K562 (cell line): ENCODE results near the gene ID2. TPM values are rescaled to one million over a fixed set of nuclear protein-coding genes. Genes with fewer than 3 reads are reported as not detected.

ENCODE experiments used
- CBX2 ChIP-seq: fragments of 200-600 bp; sonication (generic); IDR thresholded peaks from one replicate; pipeline ENCODE4 v1.6.1; 2012; ENCODE audit warnings: mild to moderate bottlenecking, low read length, inconsistent platforms; ENCODE audit not compliant: insufficient read depth, poor library complexity, severe bottlenecking
- CBX8 ChIP-seq: fragments of 200-600 bp; sonication (generic); IDR thresholded peaks from 2 replicates; pipeline ENCODE4 v1.6.1; 2012; ENCODE audit warnings: borderline replicate concordance, mixed run types, low read depth, mild to moderate bottlenecking, moderate library complexity, mixed read lengths, low read length, control low read depth, inconsistent platforms; ENCODE audit not compliant: poor library complexity, severe bottlenecking; ENCODE audit errors: extremely low read depth
- EP300 ChIP-seq: IDR thresholded peaks from 2 replicates; pipeline ENCODE4 v1.6.1; 2012; ENCODE audit warnings: low read length, improper control_type of control experiment
- JUND ChIP-seq, 2 experiments: IDR thresholded peaks; 2 replicates in 1 of 2; 3 replicates in 1 of 2; pipeline ENCODE4 v1.6.1; 2011; ENCODE audit warnings: borderline replicate concordance in 2 of 2, low read depth in 2 of 2, low read length in 2 of 2, improper control_type of control experiment in 1 of 2, missing biosample characterization in 1 of 2, missing genetic modification characterization in 1 of 2, missing genetic modification reagents in 1 of 2
- MCM7 ChIP-seq, 2 experiments: fragments of 450-650 bp; IDR thresholded peaks; 2 replicates each; pipeline ENCODE4 v1.6.1; 2016 to 2018
- NCOA2 ChIP-seq, 2 experiments: fragments of 450-650 bp; IDR thresholded peaks; 2 replicates each; pipeline ENCODE4 v1.6.1; 2018; ENCODE audit warnings: mild to moderate bottlenecking in 2 of 2, moderate library complexity in 1 of 2; ENCODE audit not compliant: partially characterized antibody in 2 of 2
- YY1 ChIP-seq, 3 experiments: IDR thresholded peaks; 2 replicates each; pipeline ENCODE4 v1.6.1; 2011; ENCODE audit warnings: low read length in 2 of 3, mild to moderate bottlenecking in 2 of 3, moderate library complexity in 2 of 3, borderline replicate concordance in 1 of 3, control low read depth in 1 of 3, low read depth in 1 of 3; ENCODE audit not compliant: insufficient read depth in 3 of 3, insufficient replicate concordance in 2 of 3, control insufficient read depth in 1 of 3, insufficient read length in 1 of 3; ENCODE audit errors: extremely low read depth in 1 of 3
- ZKSCAN3 ChIP-seq: fragments of 250-450 bp; sonication (Bioruptor Pico); IDR thresholded peaks from 2 replicates; pipeline ENCODE4 v1.4.0; 2020
- ZNF134 ChIP-seq: fragments of 250-450 bp; sonication (Bioruptor Pico); conservative IDR thresholded peaks from 2 replicates; pipeline ENCODE4 v1.4.0; 2020
- ZNF274 ChIP-seq: IDR thresholded peaks from 2 replicates; pipeline ENCODE4 v1.6.1; 2011; ENCODE audit warnings: low read depth, mild to moderate bottlenecking, low read length, moderate library complexity, borderline replicate concordance
- ZNF347 ChIP-seq: fragments of 450-650 bp; formaldehyde crosslinking; IDR thresholded peaks from 2 replicates; pipeline ENCODE4 v1.4.0; 2020; ENCODE audit warnings: low read depth, mild to moderate bottlenecking, moderate library complexity
- polyA plus RNA-seq, 8 experiments: library from polyadenylated mRNA; depleted of rRNA in 4 of 8; stranded (reverse) in 5 of 8; unstranded in 3 of 8; fragments of >200 nt; fragmentation: Nextera tagmentation in 2 of 8; fragmentation: Illumina TruSeq in 1 of 8; extraction: Ambion mirVana in 2 of 8; extraction: Trizol in 1 of 8; gene quantifications; 2 replicates each; pipeline versions ENCODE4 v1.2.1 to v1.2.3, GENCODE V29; 2011 to 2014; ENCODE audit warnings: inconsistent platforms in 1 of 8, missing spikeins in 1 of 8
- total RNA-seq, 7 experiments: library from RNA; depleted of rRNA in 6 of 7; stranded (reverse); fragments of >200 nt in 6 of 7; fragmentation: Illumina TruSeq in 2 of 7; extraction: Trizol in 2 of 7; gene quantifications; 2 replicates each; pipeline versions ENCODE4 v1.2.1 to v1.2.3, GENCODE V29; 2011 to 2021; ENCODE audit warnings: low replicate concordance in 1 of 7
- TF ChIP-seq, protein P1 (sequence below): fragments of 450-650 bp; conservative IDR thresholded peaks from 2 replicates; pipeline ENCODE4 v1.6.1; 2016; ENCODE audit warnings: missing genetic modification characterization, low read depth, mild to moderate bottlenecking, missing compliant biosample characterization, moderate library complexity
- TF ChIP-seq, protein P2 (sequence below): fragments of 450-650 bp; formaldehyde crosslinking; IDR thresholded peaks from 2 replicates; pipeline ENCODE4 v1.4.0; 2022; ENCODE audit warnings: mild to moderate bottlenecking, moderate library complexity
- TF ChIP-seq, protein P3 (sequence below): fragments of 250-450 bp; sonication (Bioruptor Pico); IDR thresholded peaks from 2 replicates; pipeline ENCODE4 v1.5.0; 2020; ENCODE audit warnings: mild to moderate bottlenecking
- TF ChIP-seq, protein P4 (sequence below): sonication (generic); formaldehyde crosslinking; IDR thresholded peaks from 2 replicates; pipeline ENCODE4 v1.8.0; 2022; ENCODE audit warnings: missing genetic modification reagents, mild to moderate bottlenecking, moderate library complexity, borderline replicate concordance
- TF ChIP-seq, protein P5 (sequence below): fragments of 250-450 bp; sonication (Bioruptor Pico); IDR thresholded peaks from 2 replicates; pipeline ENCODE4 v1.8.0; 2022; ENCODE audit warnings: moderate library complexity, mild to moderate bottlenecking, inconsistent platforms
- TF ChIP-seq, protein P6 (sequence below): fragments of 450-650 bp; IDR thresholded peaks from 2 replicates; pipeline ENCODE4 v1.6.1; 2016; ENCODE audit warnings: borderline replicate concordance

The ID2 gene
- total and polyA plus RNA-seq, 9 of the 15 experiments (the other 6 are each of a cell fraction or from before 2014, with no cell fraction given) = 8.0 to 35.7 (median 16.6) TPM

DNA sequence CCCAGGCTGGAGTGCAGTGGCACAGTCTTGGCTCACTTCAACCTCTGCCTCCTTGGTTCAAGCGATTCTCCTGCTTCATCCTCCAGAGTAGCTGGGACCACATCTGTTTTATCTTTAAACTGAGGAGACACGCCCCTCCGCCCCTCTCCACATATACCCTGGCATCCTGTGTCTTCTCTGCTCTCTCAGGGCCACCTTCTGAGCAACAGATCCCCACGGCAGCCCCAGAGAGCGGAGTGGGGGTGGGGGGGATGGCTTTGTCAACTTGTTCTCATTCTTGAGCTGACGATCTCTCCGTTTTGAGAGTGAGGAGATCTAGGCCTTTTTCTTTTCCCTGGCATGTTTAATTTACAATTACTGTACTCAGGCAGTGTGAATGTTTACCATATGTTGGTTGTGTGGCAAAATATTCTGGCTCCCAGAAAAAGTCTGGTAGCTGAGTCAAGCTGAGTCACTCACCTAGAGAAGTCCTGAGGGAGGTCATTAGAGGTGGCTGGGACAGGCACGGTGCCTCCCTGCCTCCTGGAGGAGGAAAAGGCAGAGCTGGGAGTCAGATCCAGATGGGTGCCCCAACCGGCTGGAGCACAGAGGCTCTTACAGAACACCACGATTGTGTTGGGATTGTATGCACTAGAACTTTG, 19.5 kb upstream of the ID2 start (continued):
- TF ChIP-seq, protein P1, sequence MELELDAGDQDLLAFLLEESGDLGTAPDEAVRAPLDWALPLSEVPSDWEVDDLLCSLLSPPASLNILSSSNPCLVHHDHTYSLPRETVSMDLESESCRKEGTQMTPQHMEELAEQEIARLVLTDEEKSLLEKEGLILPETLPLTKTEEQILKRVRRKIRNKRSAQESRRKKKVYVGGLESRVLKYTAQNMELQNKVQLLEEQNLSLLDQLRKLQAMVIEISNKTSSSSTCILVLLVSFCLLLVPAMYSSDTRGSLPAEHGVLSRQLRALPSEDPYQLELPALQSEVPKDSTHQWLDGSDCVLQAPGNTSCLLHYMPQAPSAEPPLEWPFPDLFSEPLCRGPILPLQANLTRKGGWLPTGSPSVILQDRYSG (tag) = no peak
- TF ChIP-seq, protein P2, sequence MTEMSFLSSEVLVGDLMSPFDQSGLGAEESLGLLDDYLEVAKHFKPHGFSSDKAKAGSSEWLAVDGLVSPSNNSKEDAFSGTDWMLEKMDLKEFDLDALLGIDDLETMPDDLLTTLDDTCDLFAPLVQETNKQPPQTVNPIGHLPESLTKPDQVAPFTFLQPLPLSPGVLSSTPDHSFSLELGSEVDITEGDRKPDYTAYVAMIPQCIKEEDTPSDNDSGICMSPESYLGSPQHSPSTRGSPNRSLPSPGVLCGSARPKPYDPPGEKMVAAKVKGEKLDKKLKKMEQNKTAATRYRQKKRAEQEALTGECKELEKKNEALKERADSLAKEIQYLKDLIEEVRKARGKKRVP (CRISPR knock-in tag) = no peak
- TF ChIP-seq, protein P3, sequence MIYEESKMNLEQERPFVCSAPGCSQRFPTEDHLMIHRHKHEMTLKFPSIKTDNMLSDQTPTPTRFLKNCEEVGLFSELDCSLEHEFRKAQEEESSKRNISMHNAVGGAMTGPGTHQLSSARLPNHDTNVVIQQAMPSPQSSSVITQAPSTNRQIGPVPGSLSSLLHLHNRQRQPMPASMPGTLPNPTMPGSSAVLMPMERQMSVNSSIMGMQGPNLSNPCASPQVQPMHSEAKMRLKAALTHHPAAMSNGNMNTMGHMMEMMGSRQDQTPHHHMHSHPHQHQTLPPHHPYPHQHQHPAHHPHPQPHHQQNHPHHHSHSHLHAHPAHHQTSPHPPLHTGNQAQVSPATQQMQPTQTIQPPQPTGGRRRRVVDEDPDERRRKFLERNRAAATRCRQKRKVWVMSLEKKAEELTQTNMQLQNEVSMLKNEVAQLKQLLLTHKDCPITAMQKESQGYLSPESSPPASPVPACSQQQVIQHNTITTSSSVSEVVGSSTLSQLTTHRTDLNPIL (CRISPR knock-in tag) = no peak
- TF ChIP-seq CBX2 (no peak), JUND (IDR thresholded peaks at IDR 0.05; ENCODE audit: borderline replicate concordance, low read depth, low read length) (peak; percentile 73; the same call in 1 of the 2 replicates), JUND (tag; IDR thresholded peaks at IDR 0.05; ENCODE audit: borderline replicate concordance, low read depth, low read length) (no peak; the same call in 2 of the 3 replicates), MCM7 (IDR thresholded peaks at IDR 0.05) (no peak), NCOA2 (IDR thresholded peaks at IDR 0.05; ENCODE audit: partially characterized antibody in 2 of 2) (no peak), ZKSCAN3 (CRISPR knock-in tag) (no peak), YY1 (IDR thresholded peaks at IDR 0.05; ENCODE audit: borderline replicate concordance in 1 of 3, control insufficient read depth in 1 of 3, extremely low read depth in 1 of 3, insufficient read depth in 3 of 3, insufficient read length in 1 of 3, insufficient replicate concordance in 2 of 3, low read depth in 1 of 3, low read length in 2 of 3) (no peak), CBX8 (no peak), ZNF274 (no peak), ZNF347 (CRISPR knock-in tag) (no peak), ZNF134 (CRISPR knock-in tag) (no peak), EP300 (no peak)
- TF ChIP-seq, protein P4, sequence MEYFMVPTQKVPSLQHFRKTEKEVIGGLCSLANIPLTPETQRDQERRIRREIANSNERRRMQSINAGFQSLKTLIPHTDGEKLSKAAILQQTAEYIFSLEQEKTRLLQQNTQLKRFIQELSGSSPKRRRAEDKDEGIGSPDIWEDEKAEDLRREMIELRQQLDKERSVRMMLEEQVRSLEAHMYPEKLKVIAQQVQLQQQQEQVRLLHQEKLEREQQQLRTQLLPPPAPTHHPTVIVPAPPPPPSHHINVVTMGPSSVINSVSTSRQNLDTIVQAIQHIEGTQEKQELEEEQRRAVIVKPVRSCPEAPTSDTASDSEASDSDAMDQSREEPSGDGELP (CRISPR knock-in tag) = no peak
- TF ChIP-seq, protein P5, sequence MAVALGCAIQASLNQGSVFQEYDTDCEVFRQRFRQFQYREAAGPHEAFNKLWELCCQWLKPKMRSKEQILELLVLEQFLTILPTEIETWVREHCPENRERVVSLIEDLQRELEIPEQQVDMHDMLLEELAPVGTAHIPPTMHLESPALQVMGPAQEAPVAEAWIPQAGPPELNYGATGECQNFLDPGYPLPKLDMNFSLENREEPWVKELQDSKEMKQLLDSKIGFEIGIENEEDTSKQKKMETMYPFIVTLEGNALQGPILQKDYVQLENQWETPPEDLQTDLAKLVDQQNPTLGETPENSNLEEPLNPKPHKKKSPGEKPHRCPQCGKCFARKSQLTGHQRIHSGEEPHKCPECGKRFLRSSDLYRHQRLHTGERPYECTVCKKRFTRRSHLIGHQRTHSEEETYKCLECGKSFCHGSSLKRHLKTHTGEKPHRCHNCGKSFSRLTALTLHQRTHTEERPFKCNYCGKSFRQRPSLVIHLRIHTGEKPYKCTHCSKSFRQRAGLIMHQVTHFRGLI (CRISPR knock-in tag) = no peak
- TF ChIP-seq, protein P6, sequence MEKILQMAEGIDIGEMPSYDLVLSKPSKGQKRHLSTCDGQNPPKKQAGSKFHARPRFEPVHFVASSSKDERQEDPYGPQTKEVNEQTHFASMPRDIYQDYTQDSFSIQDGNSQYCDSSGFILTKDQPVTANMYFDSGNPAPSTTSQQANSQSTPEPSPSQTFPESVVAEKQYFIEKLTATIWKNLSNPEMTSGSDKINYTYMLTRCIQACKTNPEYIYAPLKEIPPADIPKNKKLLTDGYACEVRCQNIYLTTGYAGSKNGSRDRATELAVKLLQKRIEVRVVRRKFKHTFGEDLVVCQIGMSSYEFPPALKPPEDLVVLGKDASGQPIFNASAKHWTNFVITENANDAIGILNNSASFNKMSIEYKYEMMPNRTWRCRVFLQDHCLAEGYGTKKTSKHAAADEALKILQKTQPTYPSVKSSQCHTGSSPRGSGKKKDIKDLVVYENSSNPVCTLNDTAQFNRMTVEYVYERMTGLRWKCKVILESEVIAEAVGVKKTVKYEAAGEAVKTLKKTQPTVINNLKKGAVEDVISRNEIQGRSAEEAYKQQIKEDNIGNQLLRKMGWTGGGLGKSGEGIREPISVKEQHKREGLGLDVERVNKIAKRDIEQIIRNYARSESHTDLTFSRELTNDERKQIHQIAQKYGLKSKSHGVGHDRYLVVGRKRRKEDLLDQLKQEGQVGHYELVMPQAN = no peak
